C4-2B (cell line): ENCODE data around the gene KCNJ10.

Experiments
- H3K27ac ChIP-seq: fragments of 450-650 bp; 2 replicates; pipeline ENCODE4 v1.5.1; 2017
- CTCF ChIP-seq: fragments of 450-650 bp; conservative IDR thresholded peaks from 2 replicates; pipeline ENCODE4 v1.5.1; 2017; ENCODE audit warnings: mild to moderate bottlenecking
- ZFX ChIP-seq: fragments of 450-650 bp; IDR thresholded peaks from 2 replicates; pipeline ENCODE4 v1.6.1; 2017

The KCNJ10 gene

GRCh38 chr1:160004425-160004824, 65.5 kb downstream of the KCNJ10 start:
- no peak overlapping the region for H3K27ac ChIP-seq
- TF ChIP-seq ZFX (no peak), CTCF (no peak)

- TF ChIP-seq CTCF: no peak
- no peak for TF ChIP-seq ZFX
- H3K27ac ChIP-seq: no peak overlapping the region
Observed at GRCh38 chr1:160004001-160004400, 66.0 kb downstream of the KCNJ10 start.

GRCh38 chr1:160001440-160001839, 68.5 kb downstream of the KCNJ10 start:
- TF ChIP-seq ZFX (no peak), CTCF (no peak)

GRCh38 chr1:159999204-159999603, 70.8 kb downstream of the KCNJ10 start:
- H3K27ac ChIP-seq: no peak overlapping the region
- TF ChIP-seq CTCF: no peak
- no peak for TF ChIP-seq ZFX

More at GRCh38 chr1:160001440-160001839, 68.5 kb downstream of the KCNJ10 start:
- H3K27ac ChIP-seq: no peak overlapping the region

DNA sequence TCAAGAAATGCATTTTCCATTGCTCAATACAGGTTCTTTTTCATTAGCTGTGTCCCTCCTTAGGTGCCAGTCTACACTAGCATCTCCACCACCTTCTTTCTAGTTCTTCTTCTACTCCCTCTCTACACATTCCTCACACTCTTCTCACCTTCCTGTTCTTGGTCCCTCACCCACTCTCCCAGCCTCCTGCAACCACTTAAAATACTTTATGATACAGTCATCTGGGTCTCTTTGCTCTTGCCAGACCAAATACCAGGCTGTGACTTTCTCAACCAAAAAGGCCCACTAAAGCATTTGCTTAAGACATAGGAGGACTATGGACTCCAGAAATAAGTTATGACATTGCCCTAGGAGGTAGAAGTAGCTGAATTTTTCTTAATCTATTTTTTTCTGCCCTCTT, 73.3 kb downstream of the KCNJ10 start:
- no peak for TF ChIP-seq CTCF
- TF ChIP-seq ZFX: no peak
- no peak overlapping the region for H3K27ac ChIP-seq

- no peak overlapping the region for H3K27ac ChIP-seq
- TF ChIP-seq ZFX (no peak), CTCF (no peak)
Observed at GRCh38 chr1:159994896-159995295, 75.1 kb downstream of the KCNJ10 start.

- TF ChIP-seq ZFX: no peak
- no peak for TF ChIP-seq CTCF
- H3K27ac ChIP-seq: no peak overlapping the region
Observed at GRCh38 chr1:159993911-159994310, 76.0 kb downstream of the KCNJ10 start.
